GM12872 (cell line): Measurements from ENCODE around the gene PCNT.

Source experiments
- CTCF ChIP-seq: IDR thresholded peaks from 3 replicates; pipeline ENCODE4 v1.5.1; 2011; ENCODE audit warnings: low read depth, mild to moderate bottlenecking, low read length, moderate library complexity; ENCODE audit not compliant: insufficient read depth

PCNT gene

GRCh38 chr21:46436621-46437020, 112.7 kb downstream of the PCNT start:
- TF ChIP-seq CTCF, result no peak

GRCh38 chr21:46437096-46437498, 113.1 kb downstream of the PCNT start:
- no peak for TF ChIP-seq CTCF

- TF ChIP-seq CTCF, result no peak
These were observed 113.6 kb downstream of the PCNT start for GRCh38 chr21:46437511-46437910.

- TF ChIP-seq CTCF, result no peak
These were observed 114.3 kb downstream of the PCNT start for GRCh38 chr21:46438241-46438640.

- no peak for TF ChIP-seq CTCF
These were observed 116.0 kb downstream of the PCNT start for GRCh38 chr21:46439906-46440305.

GRCh38 chr21:46441331-46441730, 117.4 kb downstream of the PCNT start:
- no peak for TF ChIP-seq CTCF

- TF ChIP-seq CTCF, result no peak
These were observed 118.1 kb downstream of the PCNT start for GRCh38 chr21:46441961-46442498.
